ENCODE data around the gene ALDOB.

The ALDOB gene

GRCh38 chr9:101453776-101454570, 18.4 kb upstream of the ALDOB start:
- DNase-seq, result no peak

GRCh38 chr9:101451498-101451897, 15.9 kb upstream of the ALDOB start:
- no peak for DNase-seq

GRCh38 chr9:101450931-101451330, 15.4 kb upstream of the ALDOB start:
- no peak for DNase-seq

DNA sequence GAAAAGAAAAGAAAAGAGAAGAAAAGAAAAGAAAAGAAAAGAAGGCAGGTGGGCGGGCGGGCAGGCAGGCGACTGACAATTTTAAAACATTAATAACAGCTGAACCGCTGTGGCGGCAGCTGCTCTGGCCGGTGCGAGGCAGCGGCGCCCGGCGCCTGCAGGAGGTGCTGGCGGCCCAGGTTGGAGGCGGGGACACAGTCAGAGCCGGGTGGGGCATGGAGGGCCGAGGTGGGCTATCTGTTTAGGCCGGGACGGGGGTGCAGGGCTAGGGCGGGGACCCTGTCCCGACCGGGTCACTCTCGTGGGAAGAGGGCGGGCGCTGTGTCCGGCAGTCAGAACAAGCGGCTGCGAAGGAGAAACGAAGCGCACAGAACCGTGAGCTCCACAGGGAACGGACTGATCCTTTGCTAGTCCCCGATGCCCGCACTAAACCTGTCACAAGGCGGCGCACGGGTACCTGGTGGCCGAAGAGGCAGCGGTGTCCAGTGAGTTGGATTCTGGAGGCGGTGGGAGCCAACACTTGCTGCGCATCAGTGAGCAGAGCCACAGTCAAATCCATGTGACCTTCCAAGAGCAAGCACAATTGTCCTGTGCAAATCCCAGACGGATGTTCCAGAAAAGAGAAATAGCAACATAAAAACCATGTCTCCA, 13.6 kb upstream of the ALDOB start:
- peak; percentile 21 for DNase-seq

DNA sequence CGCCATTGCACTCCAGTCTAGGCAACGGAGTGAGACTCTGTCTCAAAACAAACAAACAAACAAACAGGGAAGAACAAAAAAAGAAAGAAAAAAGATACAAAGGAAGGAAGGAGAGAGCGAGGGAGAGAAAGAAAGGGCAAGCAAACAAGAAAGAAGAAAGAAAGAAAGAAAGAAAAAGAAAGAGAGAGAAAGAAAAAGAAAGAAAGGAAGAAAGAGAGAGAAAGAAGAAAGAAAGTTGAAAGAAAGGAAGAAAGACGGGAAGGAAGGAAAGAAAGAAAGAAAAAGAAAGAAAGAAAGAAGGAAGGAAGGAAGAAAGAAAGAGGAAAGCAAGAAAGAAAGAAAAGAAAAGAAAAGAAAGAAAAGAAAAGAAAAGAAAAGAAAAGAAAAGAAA, 13.1 kb upstream of the ALDOB start:
- no peak for DNase-seq

- no peak for DNase-seq
Measured at GRCh38 chr9:101446732-101447131, 11.2 kb upstream of the ALDOB start.

GRCh38 chr9:101445353-101446029, 9.9 kb upstream of the ALDOB start:
- DNase-seq, result no peak

DNA sequence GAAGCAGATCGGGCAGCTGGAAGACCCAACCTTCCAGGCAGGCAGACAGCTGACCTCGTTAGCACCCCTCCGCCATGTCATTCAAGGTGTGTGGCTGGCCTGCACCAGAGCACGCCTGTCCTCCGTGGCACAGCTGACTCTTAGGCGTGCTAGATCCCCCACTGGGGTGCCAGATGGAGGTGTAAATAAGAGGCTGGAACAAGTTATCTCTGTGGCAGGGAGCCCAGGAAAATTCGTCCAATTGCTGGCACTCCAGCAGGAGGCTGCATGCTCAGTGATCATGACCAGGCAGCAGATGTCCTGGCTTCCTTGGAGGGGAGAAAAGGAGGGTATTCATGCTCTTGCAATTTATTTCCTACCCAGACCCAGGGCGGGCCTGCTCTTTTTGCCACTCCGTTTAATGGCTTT, 7.8 kb upstream of the ALDOB start:
- DNase-seq, result no peak

GRCh38 chr9:101442736-101443135, 7.2 kb upstream of the ALDOB start:
- no peak for DNase-seq

- DNase-seq, result no peak
Measured at GRCh38 chr9:101442318-101442717, 6.7 kb upstream of the ALDOB start.

DNA sequence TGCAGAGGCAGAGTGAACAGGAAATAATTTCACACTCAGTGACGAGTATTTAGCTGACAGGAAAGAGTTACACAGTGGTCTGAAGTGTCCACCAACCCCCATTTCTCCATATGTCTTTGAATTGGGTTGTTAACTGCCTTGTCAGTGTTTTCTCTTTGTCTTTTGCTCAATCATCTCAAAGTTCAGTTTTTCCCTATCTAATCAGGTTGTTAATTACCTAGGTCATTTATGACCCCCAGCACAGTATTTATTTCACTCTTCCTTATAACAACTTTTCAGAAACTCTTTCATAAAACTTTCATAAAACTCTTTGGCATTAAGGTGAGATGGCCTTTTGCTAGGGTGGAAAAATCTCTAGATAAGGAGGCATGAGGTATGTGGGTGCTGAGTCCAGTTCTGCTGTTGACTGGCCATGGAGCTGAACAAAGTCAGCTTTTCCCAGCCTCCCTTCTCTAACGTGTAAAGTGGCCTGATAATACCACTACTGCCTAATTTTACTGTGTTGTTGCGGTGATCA, 5.2 kb upstream of the ALDOB start:
- no peak for DNase-seq

- no peak for DNase-seq
Measured at GRCh38 chr9:101438523-101438922, 2.9 kb upstream of the ALDOB start.

- no peak for DNase-seq
Measured at GRCh38 chr9:101437806-101438232, 2.2 kb upstream of the ALDOB start.

- DNase-seq, result no peak
Measured at GRCh38 chr9:101434998-101435397, 576 bp downstream of the ALDOB start.

DNA sequence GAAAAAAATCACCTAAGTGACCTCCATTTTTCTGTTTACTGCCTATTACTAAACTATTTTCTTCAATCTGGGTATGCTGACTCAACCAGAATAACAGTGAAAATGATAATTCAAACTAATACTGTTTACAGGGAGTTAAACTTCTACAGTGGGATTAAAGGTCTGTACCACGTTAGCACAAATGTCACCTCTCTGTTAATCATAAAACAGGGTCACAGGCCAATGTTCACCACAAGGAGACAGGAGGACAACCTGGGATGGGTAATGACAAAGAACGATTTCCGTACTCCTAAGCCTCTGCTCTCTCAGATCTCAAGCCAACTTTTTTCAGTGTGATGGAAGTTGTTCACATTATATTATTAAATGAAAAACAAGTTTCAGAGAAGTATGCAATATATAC, 2.3 kb downstream of the ALDOB start:
- DNase-seq, result no peak

GRCh38 chr9:101432740-101433139, 2.8 kb downstream of the ALDOB start:
- no peak for DNase-seq

DNA sequence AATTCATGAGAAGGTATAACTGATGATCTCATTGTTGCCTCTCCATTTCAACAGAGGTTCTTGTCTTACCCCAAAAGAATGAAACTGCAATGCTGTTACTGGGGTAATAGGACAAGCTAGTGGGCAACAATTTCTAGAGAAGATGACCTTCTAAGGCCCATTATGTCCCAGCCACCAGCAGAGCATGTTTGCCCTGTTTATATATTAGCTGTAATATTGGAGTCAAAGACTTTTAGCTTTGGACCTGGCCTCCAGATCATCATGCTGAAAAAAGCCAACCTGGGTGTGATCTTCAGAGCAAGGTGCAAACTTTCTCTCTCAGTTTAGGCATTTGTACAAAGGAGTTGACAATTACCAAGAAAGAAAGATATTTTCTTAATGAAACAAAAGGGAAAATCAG, 3.4 kb downstream of the ALDOB start:
- no peak for DNase-seq

DNA sequence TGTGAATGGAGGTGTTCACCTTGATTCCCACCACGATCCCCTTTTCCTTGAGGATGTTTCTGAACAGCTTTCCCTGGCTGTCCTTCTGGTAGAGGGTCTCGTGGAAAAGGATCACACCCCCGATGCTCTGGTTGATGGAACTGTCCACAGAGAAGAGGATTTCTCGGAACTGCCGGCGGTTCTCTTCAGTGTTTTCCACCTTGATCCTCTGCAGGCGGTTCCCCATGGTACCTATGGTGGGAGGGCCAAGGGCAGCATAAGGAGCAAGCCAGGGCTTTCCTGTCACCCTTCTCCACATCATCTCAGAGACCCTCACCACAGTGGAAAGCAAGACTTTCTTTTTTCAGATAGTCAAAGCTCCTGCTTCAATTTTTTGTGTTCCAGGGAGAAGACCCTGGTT, 5.8 kb downstream of the ALDOB start:
- no peak for DNase-seq

DNA sequence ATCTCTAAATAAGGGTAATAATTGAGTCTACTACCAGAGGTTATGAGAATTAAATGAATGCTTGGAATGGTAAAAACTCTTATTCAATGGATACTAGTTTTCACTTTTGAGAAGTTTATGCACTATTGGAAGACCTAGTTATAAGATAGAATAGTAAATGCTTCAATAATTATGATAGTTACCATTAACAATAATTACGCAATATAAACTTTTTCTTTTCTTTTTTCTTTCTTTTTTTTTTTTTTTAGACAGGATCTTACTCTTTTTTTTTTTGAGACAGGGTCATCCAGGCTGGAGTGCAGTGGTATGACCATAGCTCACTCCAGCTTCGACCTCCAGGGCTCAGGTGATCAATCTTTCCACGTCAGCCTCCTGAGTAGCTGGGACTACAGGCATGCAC, 6.7 kb downstream of the ALDOB start:
- DNase-seq, result no peak

DNA sequence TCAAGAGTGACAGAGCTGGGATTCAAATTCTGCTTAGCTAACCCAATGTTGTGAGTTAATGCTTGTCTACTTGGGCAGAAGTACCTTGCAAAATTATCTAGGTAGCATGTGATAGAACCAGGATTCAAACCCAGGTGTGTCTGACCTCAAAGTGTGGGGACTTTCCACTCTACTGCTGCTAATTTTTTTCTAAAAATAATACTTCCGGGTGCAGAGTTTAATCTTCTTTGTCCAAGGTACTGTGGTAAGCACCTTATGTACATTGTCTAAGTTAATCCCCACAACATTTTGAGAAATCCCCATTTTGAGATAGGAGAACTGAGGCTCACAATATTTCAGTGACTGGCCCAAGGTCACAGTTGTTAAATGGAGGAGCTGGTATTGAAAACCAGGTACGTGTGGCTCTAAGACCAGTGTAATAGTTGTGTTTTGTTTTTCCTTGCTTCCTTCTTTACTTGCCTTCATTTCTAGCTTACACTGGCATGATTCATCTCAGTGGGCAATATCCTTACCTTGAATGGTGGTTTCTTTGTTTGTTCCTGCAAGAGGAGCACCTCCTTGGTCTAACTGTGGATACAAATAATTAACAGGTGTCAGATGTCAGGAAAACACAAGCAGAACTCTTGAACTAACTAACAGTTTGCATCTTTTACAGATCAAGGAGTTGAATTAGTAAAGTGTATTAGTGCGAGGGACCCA, 7.5 kb downstream of the ALDOB start:
- no peak for DNase-seq

DNA sequence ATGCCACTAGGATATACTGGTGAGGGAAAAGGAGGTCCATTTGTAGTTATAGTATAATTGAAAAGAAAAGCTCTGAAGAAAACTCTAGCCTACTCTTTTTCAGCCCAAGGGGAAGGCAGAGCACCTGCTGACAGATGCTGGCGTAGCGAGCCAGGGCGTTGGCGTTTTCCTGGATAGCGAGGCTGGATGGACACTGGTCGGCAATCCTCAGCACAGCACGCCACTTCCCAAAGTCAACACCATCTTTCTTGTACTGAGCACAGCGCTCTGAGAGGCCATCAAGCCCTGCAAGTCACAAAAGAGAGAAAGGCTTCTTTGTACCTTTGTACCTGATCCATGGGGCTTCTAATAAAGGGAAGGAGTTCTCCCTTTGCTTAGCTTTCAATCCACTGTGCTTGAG, 8.2 kb downstream of the ALDOB start:
- no peak for DNase-seq

DNA sequence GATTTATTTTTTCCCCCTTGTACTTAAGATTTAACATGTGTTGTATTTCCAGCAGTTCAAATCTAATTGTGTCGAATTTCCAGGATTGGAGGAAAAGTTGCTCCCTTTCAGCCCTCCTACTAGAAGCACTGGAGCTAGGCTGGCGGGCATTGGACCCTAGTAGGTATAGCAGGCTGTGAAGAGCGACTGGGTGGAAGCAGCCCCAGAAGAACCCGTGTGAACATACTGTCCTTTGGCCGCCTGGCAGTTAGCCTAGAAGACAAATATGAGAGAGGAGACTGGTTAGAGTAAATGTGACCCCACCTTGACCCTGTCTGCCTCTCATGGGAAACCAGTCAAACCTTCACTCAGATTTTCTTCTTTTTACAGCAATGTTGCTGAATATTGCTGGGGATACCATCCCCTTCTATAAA, 13.9 kb downstream of the ALDOB start:
- DNase-seq, result no peak

DNA sequence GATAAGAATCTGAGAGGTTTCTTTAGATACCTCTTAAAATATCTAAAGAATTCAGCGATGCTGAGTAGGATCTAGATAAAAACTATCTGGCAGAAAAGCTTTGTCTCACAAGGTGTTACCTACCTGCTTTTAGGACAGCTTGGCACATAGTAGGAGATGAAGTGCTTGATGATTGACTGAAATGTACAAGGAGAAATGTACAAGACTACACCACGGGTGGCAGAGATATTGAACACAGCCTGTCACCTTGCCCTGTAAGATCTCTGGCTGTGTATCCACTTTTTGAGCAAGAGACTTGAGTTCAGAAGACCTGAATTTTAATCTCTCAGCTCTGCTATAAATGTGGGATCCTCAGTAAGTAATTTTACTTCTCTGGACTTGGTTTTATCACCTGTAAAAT, 15.7 kb downstream of the ALDOB start:
- no peak for DNase-seq

Data from suppressor macrophage treated with lipopolysaccharide for 4 hours (primary cell).